ENCODE results near the gene TSSC4.

TSSC4 gene

DNA sequence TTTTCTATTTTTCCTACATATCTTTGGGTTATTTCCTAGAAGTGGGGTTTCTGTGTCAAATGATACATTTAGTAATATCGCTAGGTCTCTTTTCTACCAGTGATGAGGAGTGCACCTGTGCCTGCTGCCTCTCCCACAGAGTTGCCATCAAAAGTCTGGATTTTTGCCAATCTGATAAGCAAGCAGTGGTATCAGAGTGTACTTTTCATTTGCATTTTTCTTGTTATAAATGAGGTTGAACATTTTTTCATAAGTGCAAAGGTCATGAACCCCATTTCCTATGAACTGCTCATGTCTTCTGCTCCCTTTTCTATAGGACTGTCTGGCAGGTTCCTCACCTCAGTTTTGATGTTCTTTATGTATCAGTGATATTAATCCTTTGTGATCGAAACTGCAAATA, 42.0 kb downstream of the TSSC4 start:
- no peak overlapping the region for H2AFZ ChIP-seq (ENCODE audit: low read depth, low read length)
- TF ChIP-seq, protein P1, sequence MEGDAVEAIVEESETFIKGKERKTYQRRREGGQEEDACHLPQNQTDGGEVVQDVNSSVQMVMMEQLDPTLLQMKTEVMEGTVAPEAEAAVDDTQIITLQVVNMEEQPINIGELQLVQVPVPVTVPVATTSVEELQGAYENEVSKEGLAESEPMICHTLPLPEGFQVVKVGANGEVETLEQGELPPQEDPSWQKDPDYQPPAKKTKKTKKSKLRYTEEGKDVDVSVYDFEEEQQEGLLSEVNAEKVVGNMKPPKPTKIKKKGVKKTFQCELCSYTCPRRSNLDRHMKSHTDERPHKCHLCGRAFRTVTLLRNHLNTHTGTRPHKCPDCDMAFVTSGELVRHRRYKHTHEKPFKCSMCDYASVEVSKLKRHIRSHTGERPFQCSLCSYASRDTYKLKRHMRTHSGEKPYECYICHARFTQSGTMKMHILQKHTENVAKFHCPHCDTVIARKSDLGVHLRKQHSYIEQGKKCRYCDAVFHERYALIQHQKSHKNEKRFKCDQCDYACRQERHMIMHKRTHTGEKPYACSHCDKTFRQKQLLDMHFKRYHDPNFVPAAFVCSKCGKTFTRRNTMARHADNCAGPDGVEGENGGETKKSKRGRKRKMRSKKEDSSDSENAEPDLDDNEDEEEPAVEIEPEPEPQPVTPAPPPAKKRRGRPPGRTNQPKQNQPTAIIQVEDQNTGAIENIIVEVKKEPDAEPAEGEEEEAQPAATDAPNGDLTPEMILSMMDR (IDR thresholded peaks at IDR 0.05; ENCODE audit: low read depth, low read length), result no peak
- TF ChIP-seq EZH2phosphoT487 (IDR thresholded peaks at IDR 0.05; ENCODE audit: low read depth), result no peak
- 0 out of 2 replicates have a peak, but pooled peaks cover 8% of the 10 kb centered on the region for H3K27me3 ChIP-seq (ENCODE audit: low read depth, low read length)
- H3K4me2 ChIP-seq (ENCODE audit: low read length), result no peak overlapping the region
- H3K4me3 ChIP-seq (ENCODE audit: low read length), result no peak overlapping the region
- H3K36me3 ChIP-seq (replicated peaks; ENCODE audit: low read depth, low read length), result no peaks in the 10 kb centered on the region
- no peak overlapping the region for H3K9ac ChIP-seq (ENCODE audit: low read length)
- H3K27ac ChIP-seq (ENCODE audit: low read length), result no peak overlapping the region
- H3K4me1 ChIP-seq (ENCODE audit: low read length), result no peaks in the 10 kb centered on the region
- H3K9me3 ChIP-seq (ENCODE audit: insufficient read depth, low read length), result no peaks in the 10 kb centered on the region
- H3K79me2 ChIP-seq (ENCODE audit: low read length), result no peaks in the 10 kb centered on the region
- H4K20me1 ChIP-seq (ENCODE audit: insufficient read depth, low read length), result no peaks in the 10 kb centered on the region

DNA sequence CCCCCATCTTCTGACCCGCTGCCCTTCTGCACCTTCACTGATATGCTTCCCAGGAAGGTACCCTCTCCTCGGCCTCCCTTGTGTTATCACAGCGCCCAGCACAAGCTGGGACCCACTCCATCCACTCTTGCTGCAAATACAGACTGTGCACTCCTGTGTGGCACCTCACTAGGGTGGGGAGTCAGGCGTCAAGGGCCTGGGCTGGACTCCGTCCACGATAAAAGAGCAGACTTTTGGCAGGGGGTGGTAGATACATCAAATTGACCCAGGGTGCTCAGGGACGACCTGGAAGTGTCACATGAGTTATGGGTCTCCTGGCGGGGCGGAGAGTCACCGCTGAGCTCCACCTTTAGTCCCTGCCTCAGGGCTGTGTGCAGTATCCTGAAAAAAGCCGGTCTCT, 42.9 kb downstream of the TSSC4 start:
- Histone ChIP-seq H3K4me2 (ENCODE audit: low read length) (no peak overlapping the region), H4K20me1 (ENCODE audit: insufficient read depth, low read length) (no peaks in the 10 kb centered on the region), H3K4me3 (ENCODE audit: low read length) (no peak overlapping the region), H3K36me3 (replicated peaks; ENCODE audit: low read depth, low read length) (no peaks in the 10 kb centered on the region), H3K4me1 (ENCODE audit: low read length) (no peaks in the 10 kb centered on the region), H3K9me3 (ENCODE audit: insufficient read depth, low read length) (no peaks in the 10 kb centered on the region), H3K9ac (ENCODE audit: low read length) (no peak overlapping the region), H3K27ac (ENCODE audit: low read length) (no peak overlapping the region), H3K79me2 (ENCODE audit: low read length) (no peaks in the 10 kb centered on the region), H2AFZ (ENCODE audit: low read depth, low read length) (no peak overlapping the region), H3K27me3 (ENCODE audit: low read depth, low read length) (0 out of 2 replicates have a peak, but pooled peaks cover 8% of the 10 kb centered on the region)
- TF ChIP-seq EZH2phosphoT487 (IDR thresholded peaks at IDR 0.05; ENCODE audit: low read depth), result no peak
- TF ChIP-seq, protein P1 (IDR thresholded peaks at IDR 0.05; ENCODE audit: low read depth, low read length), result no peak

- H3K36me3 ChIP-seq (replicated peaks; ENCODE audit: low read depth, low read length), result no peaks in the 10 kb centered on the region
- H3K4me2 ChIP-seq (ENCODE audit: low read length), result no peak within 1 kb of the TSS
- no peak within 1 kb of the TSS for H3K4me3 ChIP-seq (ENCODE audit: low read length)
- H3K27ac ChIP-seq (ENCODE audit: low read length), result no peak within 1 kb of the TSS
- no peaks in the 10 kb centered on the region for H3K4me1 ChIP-seq (ENCODE audit: low read length)
- H3K27me3 ChIP-seq (ENCODE audit: low read depth, low read length), result 0 out of 2 replicates have a peak, but pooled peaks cover 8% of the 10 kb centered on the region
- H4K20me1 ChIP-seq (ENCODE audit: insufficient read depth, low read length), result no peaks in the 10 kb centered on the region
- H3K9ac ChIP-seq (ENCODE audit: low read length), result no peak within 1 kb of the TSS
- H2AFZ ChIP-seq (ENCODE audit: low read depth, low read length), result no peak within 1 kb of the TSS
- TF ChIP-seq EZH2phosphoT487 (IDR thresholded peaks at IDR 0.05; ENCODE audit: low read depth), result no peak
- TF ChIP-seq, protein P1 (IDR thresholded peaks at IDR 0.05; ENCODE audit: low read depth, low read length), result no peak
- H3K9me3 ChIP-seq (ENCODE audit: insufficient read depth, low read length), result no peaks in the 10 kb centered on the region
- no peaks in the 10 kb centered on the region for H3K79me2 ChIP-seq (ENCODE audit: low read length)
Measured at GRCh38 chr11:2443881-2444820, 43.6 kb downstream of the TSSC4 start, which contains the start of gene TRPM5. TSS of gene TRPM5 (minus strand) at chr11:2444514. CDS start at chr11:2423036, 21,478 bp downstream.
